ENCODE measurements around the gene KCTD17.

Gene KCTD17

GRCh38 chr22:37037669-37038068, 13.9 kb upstream of the KCTD17 start:
- DNase-seq, result no peak

GRCh38 chr22:37039466-37039865, 12.1 kb upstream of the KCTD17 start:
- no peak for DNase-seq

- no peak for DNase-seq
These were observed 8.2 kb upstream of the KCTD17 start for GRCh38 chr22:37043209-37043827.

GRCh38 chr22:37043828-37044538, 7.6 kb upstream of the KCTD17 start:
- DNase-seq, result no peak

- DNase-seq, result no peak
These were observed 6.6 kb upstream of the KCTD17 start for GRCh38 chr22:37044634-37045625.

- DNase-seq, result no peak
These were observed 5.6 kb upstream of the KCTD17 start for GRCh38 chr22:37045958-37046357.

- DNase-seq, result no peak
These were observed 5.0 kb upstream of the KCTD17 start for GRCh38 chr22:37046589-37046988.

GRCh38 chr22:37047006-37047405, 4.5 kb upstream of the KCTD17 start:
- no peak for DNase-seq

GRCh38 chr22:37048133-37048532, 3.4 kb upstream of the KCTD17 start:
- DNase-seq, result no peak

GRCh38 chr22:37049224-37049623, 2.3 kb upstream of the KCTD17 start:
- DNase-seq, result no peak

GRCh38 chr22:37050913-37051312, 629 bp upstream of the KCTD17 start:
- no peak for DNase-seq

GRCh38 chr22:37052386-37053309, 1.1 kb downstream of the KCTD17 start:
- DNase-seq, result peak; percentile 25

- no peak for DNase-seq
These were observed 1.9 kb downstream of the KCTD17 start for GRCh38 chr22:37053310-37054055.

GRCh38 chr22:37054056-37054395, 2.5 kb downstream of the KCTD17 start:
- DNase-seq, result no peak

- no peak for DNase-seq
These were observed 3.2 kb downstream of the KCTD17 start for GRCh38 chr22:37054600-37055365.

- no peak for DNase-seq
These were observed 4.7 kb downstream of the KCTD17 start for GRCh38 chr22:37056246-37056645.

- DNase-seq, result no peak
These were observed 5.7 kb downstream of the KCTD17 start for GRCh38 chr22:37057226-37057625.

GRCh38 chr22:37057796-37058510, 6.4 kb downstream of the KCTD17 start:
- no peak for DNase-seq

- no peak for DNase-seq
These were observed 7.6 kb downstream of the KCTD17 start for GRCh38 chr22:37058917-37059701.
